ENCODE measurements around the gene NCBP3.

GRCh38 chr17:3773966-3774365, 72.1 kb downstream of the NCBP3 start:
- TF ChIP-seq CTCF (IDR thresholded peaks at IDR 0.05) (no peak), POLR2A (IDR thresholded peaks at IDR 0.05) (no peak)
